ENCODE results near the gene RALGAPA2. TPM values are rescaled to one million over a fixed set of nuclear protein-coding genes. Genes with fewer than 3 reads are reported as not detected.

Gene RALGAPA2
- total and polyA plus RNA-seq, 8 donors, result 9.6 to 41.7 (median 24.5) TPM

DNA sequence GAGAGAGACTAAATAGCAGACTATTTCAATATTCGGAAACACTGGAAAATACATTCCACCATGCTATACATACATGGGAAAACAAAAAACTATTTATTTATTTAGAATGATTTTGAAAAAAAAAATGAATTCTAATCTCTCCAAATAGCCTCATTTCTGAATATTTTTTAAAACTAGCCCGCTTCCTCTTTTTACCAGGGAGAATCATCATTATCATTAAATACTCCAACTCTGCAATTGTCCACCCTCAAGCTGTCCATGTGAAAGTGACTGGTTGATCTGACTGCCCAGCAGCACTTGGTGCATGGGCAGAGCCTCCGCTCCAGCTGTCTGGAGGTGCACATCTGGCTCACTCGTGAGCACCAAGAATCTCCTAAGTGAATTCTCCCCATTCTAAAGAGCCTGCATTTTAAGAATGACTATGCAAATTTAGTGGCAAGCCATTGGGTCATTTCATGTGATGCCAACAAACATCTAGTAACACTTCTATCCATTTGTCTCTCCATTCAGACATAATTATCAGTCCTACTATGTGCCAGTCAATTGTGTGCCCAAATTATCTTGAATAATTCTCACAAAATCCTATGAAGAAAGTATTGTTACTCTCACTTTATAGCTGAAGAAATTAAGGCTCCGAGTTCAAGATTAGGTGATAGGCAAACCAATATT lies 279.7 kb downstream of the RALGAPA2 start:
- intact Hi-C loops (cut with DNase I), result no loop called here
- DNase-seq (no peak), ATAC-seq (no peak), FAIRE-seq (no peak)
- no peaks in the 10 kb centered on the region for H3K9me3 ChIP-seq
- H3K36me3 ChIP-seq, result no peaks in the 10 kb centered on the region
- H3K27ac ChIP-seq, result no peak overlapping the region
- no peaks in the 10 kb centered on the region for H3K27me3 ChIP-seq
- no peaks in the 10 kb centered on the region for H3K4me1 ChIP-seq
- 95 to 96% methylated on average over 5 of the region's 5 CpGs for WGBS, 2 donors
- no peak overlapping the region for H3K4me3 ChIP-seq
- TF ChIP-seq CTCF (IDR thresholded peaks at IDR 0.05), result no peak

GRCh38 chr20:20430066-20430465 lies 282.4 kb downstream of the RALGAPA2 start:
- no peak for ATAC-seq
- intact Hi-C loops (cut with DNase I), result no loop called here
- Histone ChIP-seq H3K36me3 (no peaks in the 10 kb centered on the region), H3K27me3 (no peaks in the 10 kb centered on the region), H3K9me3 (no peaks in the 10 kb centered on the region), H3K4me1 (no peaks in the 10 kb centered on the region), H3K27ac (no peak overlapping the region), H3K4me3 (no peak overlapping the region)
- 86 to 91% methylated on average over 3 of the region's 3 CpGs for WGBS, 2 donors
- no peak for DNase-seq
- FAIRE-seq, result no peak
- TF ChIP-seq CTCF (IDR thresholded peaks at IDR 0.05), result no peak

DNA sequence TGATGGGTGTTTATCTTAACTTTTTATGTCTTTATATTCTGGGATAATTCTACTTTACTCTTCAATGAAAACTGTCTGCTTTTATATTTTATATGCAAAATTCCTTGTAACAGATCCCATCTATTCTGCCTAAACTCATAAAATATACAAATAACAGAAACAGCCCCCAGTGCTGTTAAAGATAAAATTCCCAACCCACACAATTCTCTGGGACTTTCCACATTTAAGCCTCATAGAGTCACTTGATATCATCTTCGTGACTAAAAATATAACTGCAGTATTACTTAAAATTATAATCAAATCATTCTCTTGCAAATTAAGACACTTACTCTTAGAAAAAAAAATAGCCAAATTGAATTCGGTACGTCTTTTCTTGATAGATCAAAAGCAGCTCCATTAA lies 284.4 kb downstream of the RALGAPA2 start:
- FAIRE-seq, result peak; percentile 20
- no peak overlapping the region for H3K4me3 ChIP-seq
- no peaks in the 10 kb centered on the region for H3K4me1 ChIP-seq
- no peaks in the 10 kb centered on the region for H3K27me3 ChIP-seq
- ATAC-seq, result no peak
- no peak for DNase-seq
- H3K27ac ChIP-seq, result no peak overlapping the region
- WGBS, 2 donors, result 90 to 94% methylated on average over 3 of the region's 3 CpGs
- intact Hi-C loops (cut with DNase I), result no loop called here
- no peak for TF ChIP-seq CTCF (IDR thresholded peaks at IDR 0.05)
- H3K36me3 ChIP-seq, result no peaks in the 10 kb centered on the region
- H3K9me3 ChIP-seq, result no peaks in the 10 kb centered on the region

- Histone ChIP-seq H3K4me1 (no peaks in the 10 kb centered on the region), H3K27ac (no peak overlapping the region), H3K9me3 (no peaks in the 10 kb centered on the region), H3K36me3 (no peaks in the 10 kb centered on the region), H3K27me3 (no peaks in the 10 kb centered on the region), H3K4me3 (no peak overlapping the region)
- no peak for DNase-seq
- no peak for TF ChIP-seq CTCF (IDR thresholded peaks at IDR 0.05)
- no peak for FAIRE-seq
- no peak for ATAC-seq
- WGBS, 2 donors, result 94 to 95% methylated on average over 11 of the region's 11 CpGs
- intact Hi-C loops (cut with DNase I), result no loop called here
Observed at GRCh38 chr20:20427227-20427864, 285.1 kb downstream of the RALGAPA2 start.

DNA sequence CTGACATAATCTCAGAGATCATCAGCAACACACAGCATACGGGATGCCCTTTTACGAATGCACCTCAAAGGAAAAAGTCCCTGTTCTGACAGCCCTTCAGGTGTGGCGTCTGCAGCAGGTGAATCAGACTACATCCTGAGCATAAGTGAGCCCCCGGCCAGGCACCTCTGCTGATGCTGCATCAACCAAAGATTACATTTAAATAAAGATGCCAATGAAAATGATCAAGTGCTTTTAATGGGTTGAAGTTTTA lies 285.9 kb downstream of the RALGAPA2 start:
- intact Hi-C loops (cut with DNase I), result no loop called here
- no peak overlapping the region for H3K4me3 ChIP-seq
- FAIRE-seq (no peak), DNase-seq (no peak), ATAC-seq (no peak)
- no peaks in the 10 kb centered on the region for H3K4me1 ChIP-seq
- H3K9me3 ChIP-seq, result no peaks in the 10 kb centered on the region
- WGBS, 2 donors, result 93 to 98% methylated on average over 4 of the region's 4 CpGs
- H3K36me3 ChIP-seq, result no peaks in the 10 kb centered on the region
- no peak for TF ChIP-seq CTCF (IDR thresholded peaks at IDR 0.05)
- no peaks in the 10 kb centered on the region for H3K27me3 ChIP-seq
- no peak overlapping the region for H3K27ac ChIP-seq

Data from pancreas (tissue), 10 donors.